Aorta (tissue), 5 donors: ENCODE results near the gene IPO9. TPM values are rescaled to one million over a fixed set of nuclear protein-coding genes. Genes with fewer than 3 reads are reported as not detected.
A peak's percentile ranks its signal among the peaks of the same experiment; 100 is the strongest.

Source experiments
- ATAC-seq: fragments of 200-7000 bp; cut with Tn5 transposase; one replicate; pipeline ENCODE4 v1.9.1; 2022; ENCODE audit warnings: moderate library complexity; ENCODE audit not compliant: low FRiP score
- DNase-seq, 2 donors: peaks; one replicate each; pipeline ENCODE4 v3.0.0-alpha.2; 2020
- H3K27ac ChIP-seq, 2 donors: one replicate each; pipeline ENCODE4 v1.5.1; 2013; ENCODE audit warnings: low read length in 2 of 2, mild to moderate bottlenecking in 2 of 2, moderate library complexity in 2 of 2, control low read depth in 1 of 2, inconsistent platforms in 1 of 2, low read depth in 1 of 2
- H3K27me3 ChIP-seq, 2 donors: one replicate each; pipeline ENCODE4 v1.6.1; 2013; ENCODE audit warnings: control low read depth in 1 of 2, low read length in 1 of 2, mild to moderate bottlenecking in 1 of 2, moderate library complexity in 1 of 2; ENCODE audit not compliant: insufficient read depth in 2 of 2, control insufficient read depth in 1 of 2
- H3K36me3 ChIP-seq, 2 donors: one replicate each; pipeline ENCODE4 v1.6.1; 2013; ENCODE audit warnings: control low read depth in 1 of 2, low read length in 1 of 2, mild to moderate bottlenecking in 1 of 2; ENCODE audit not compliant: insufficient read depth in 2 of 2, control insufficient read depth in 1 of 2
- H3K4me1 ChIP-seq, 2 donors: one replicate each; pipeline ENCODE4 v1.6.1; 2013; ENCODE audit warnings: low read length in 2 of 2, control low read depth in 1 of 2, mild to moderate bottlenecking in 1 of 2, moderate library complexity in 1 of 2; ENCODE audit not compliant: insufficient read depth in 2 of 2, control insufficient read depth in 1 of 2
- H3K4me3 ChIP-seq, 2 donors: one replicate each; pipeline ENCODE4 v1.5.1; 2013; ENCODE audit warnings: low read length in 2 of 2, control low read depth in 1 of 2, mild to moderate bottlenecking in 1 of 2
- H3K9me3 ChIP-seq: one replicate; pipeline ENCODE4 v1.6.1; 2013; ENCODE audit warnings: mild to moderate bottlenecking, low read length; ENCODE audit not compliant: control insufficient read depth
- WGBS, 2 donors: extraction: QIAGEN DNeasy Blood & Tissue Kit; methylation state at CpG; one replicate each; pipeline ENCODE4 v1.1.7; 2013; 5-methylcytosine and 5-hydroxymethylcytosine counted together
- intact Hi-C, 2 donors: fragments of 100-400 bp; cut with DNase I; formaldehyde crosslinking; loops; one replicate each; pipeline versions ENCODE4 v1.14.2 to v1.15.0; 2022
- polyA plus RNA-seq, 2 donors: library from polyadenylated mRNA; stranded (reverse); fragments of 200-250 nt; gene quantifications; one replicate each; pipeline ENCODE4 v1.2.3, GENCODE V29; 2013
- total RNA-seq, 2 donors: library from RNA; stranded (reverse); fragmentation: NEBNext Ultra II Directional; extraction: Animal tissue kit (Norgen Biotek cat#: 25700); gene quantifications; one replicate each; pipeline ENCODE4 v1.2.1, GENCODE V29; 2021
- donor health status: healthy with polysubstance abuse.
- donor health status: Bipolar disorder and iron deficiency.
- donor health status: DM: no; HTN: no; CAD: no.
- donor health status: DM: no; HTN: no; CAD: no.
- donor health status: DM: yes; HTN: yes; CAD: no.

The IPO9 gene
- total and polyA plus RNA-seq, 4 donors, result 12.0 to 45.0 (median 32.1) TPM

GRCh38 chr1:201786824-201787223 is 42.1 kb upstream of the IPO9 start:
- Histone ChIP-seq H3K4me3 (no peak overlapping the region), H3K4me1 (peaks cover 2 to 7% of the 10 kb centered on the region in 2 donors), H3K27ac (peak overlapping the region; percentile 10 to 46), H3K36me3 (peaks cover 5 to 9% of the 10 kb centered on the region in 2 donors), H3K9me3 (no peaks in the 10 kb centered on the region), H3K27me3 (no peaks in the 10 kb centered on the region)
- 1 to 10% methylated on average over 5 of the region's 5 CpGs for WGBS, 2 donors
- intact Hi-C loops, result no loop called here
- ATAC-seq (peak; percentile 58), DNase-seq (peak; percentile 77 to 78)

- intact Hi-C loops, result no loop called here
- Histone ChIP-seq H3K4me1 (peaks cover 6 to 7% of the 10 kb centered on the region in 2 donors), H3K27ac (peak overlapping the region; percentile 36 to 62), H3K36me3 (peaks cover 0 to 5% of the 10 kb centered on the region in 2 donors), H3K27me3 (no peaks in the 10 kb centered on the region), H3K9me3 (no peaks in the 10 kb centered on the region), H3K4me3 (no peak overlapping the region)
- ATAC-seq (no peak), DNase-seq (no peak)
- WGBS, 2 donors, result 94% methylated on average over 18 of the region's 18 CpGs
Measured at GRCh38 chr1:201788296-201788695, 40.7 kb upstream of the IPO9 start.

GRCh38 chr1:201789245-201789644 is 39.7 kb upstream of the IPO9 start:
- Histone ChIP-seq H3K27ac (peak overlapping the region; percentile 34 to 55), H3K36me3 (peaks cover 4 to 5% of the 10 kb centered on the region in 2 donors), H3K4me3 (no peak overlapping the region), H3K4me1 (peaks cover 6 to 7% of the 10 kb centered on the region in 2 donors), H3K27me3 (no peaks in the 10 kb centered on the region), H3K9me3 (no peaks in the 10 kb centered on the region)
- no peak for ATAC-seq
- 90 to 93% methylated on average over 5 of the region's 5 CpGs for WGBS, 2 donors
- intact Hi-C loops, result no loop called here
- no peak for DNase-seq

DNA sequence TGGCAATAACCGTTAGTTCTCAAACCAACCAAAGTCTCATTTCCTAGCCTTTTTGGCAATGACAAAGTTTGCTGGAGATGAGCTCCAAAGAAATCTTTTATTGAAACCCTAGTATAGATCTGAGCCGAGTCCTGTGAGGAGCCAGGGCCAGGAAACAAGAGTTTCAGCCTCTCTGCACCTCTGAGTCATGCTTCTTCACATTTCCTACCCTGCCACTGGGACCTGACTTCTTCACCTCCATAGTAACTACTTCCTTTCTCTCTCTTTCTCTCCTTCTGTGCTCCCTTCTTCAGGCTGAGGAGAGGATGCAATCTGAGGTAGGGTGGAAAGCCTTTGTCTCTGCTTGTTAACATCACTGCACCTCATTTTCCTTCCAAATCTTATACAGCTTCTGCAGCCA is 38.7 kb upstream of the IPO9 start:
- H3K36me3 ChIP-seq, result peaks cover 5 to 7% of the 10 kb centered on the region in 2 donors
- H3K9me3 ChIP-seq, result no peaks in the 10 kb centered on the region
- 2 to 7% methylated on average over 2 of the region's 2 CpGs for WGBS, 2 donors
- H3K27ac ChIP-seq, result peak overlapping the region in 1 of 2 donors; percentile 73
- H3K4me3 ChIP-seq, result no peak overlapping the region
- H3K27me3 ChIP-seq, result no peaks in the 10 kb centered on the region
- H3K4me1 ChIP-seq, result peaks cover 6 to 7% of the 10 kb centered on the region in 2 donors
- intact Hi-C loops, result loop anchor here (5.0 kb wide), 3 partner anchors 38 to 258 kb away; no protein-coding TSS in a partner anchor
- ATAC-seq (peak; percentile 62), DNase-seq (peak in 1 of 2 donors; percentile 58)

DNA sequence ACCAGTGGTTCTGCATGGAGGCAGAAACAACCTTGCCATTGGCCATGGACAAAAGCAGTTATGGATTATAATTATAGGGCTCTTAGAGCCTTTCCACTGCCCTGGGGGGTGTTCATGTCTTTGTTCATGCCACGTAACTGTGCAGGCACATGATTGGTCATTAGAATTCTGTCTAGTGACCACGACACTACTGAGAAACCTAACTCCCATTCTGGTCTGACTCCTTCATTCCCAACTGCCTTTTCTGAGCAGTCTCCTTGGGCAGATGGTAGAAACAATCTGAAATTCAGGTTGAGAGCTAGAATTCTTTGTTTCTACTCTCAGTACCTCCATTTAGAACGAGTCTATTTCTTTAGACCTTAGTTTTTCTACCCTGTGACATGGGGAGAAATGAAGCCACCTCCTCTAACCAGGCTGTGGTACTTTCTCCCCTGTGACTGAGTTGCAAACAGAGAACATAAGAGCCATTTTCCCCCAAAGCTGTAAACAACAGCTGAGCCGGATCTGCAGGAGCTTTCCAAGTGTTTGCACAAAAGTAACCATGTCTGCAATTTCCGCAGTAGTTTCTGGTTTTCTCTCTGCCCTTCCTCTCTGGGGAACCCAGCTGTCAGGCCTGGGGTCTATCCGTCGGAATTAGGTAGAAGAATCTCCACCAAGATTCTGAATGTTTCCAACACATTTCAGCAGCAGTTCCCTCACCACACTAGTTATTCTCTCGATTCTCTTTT is 37.7 kb upstream of the IPO9 start:
- peaks cover 5 to 9% of the 10 kb centered on the region in 2 donors for H3K36me3 ChIP-seq
- peaks cover 6 to 7% of the 10 kb centered on the region in 2 donors for H3K4me1 ChIP-seq
- DNase-seq (no peak), ATAC-seq (no peak)
- H3K27ac ChIP-seq, result peak overlapping the region; percentile 73 to 79
- intact Hi-C loops, result loop anchor here (5.0 kb wide), 3 partner anchors 39 to 259 kb away; no protein-coding TSS in a partner anchor
- no peak overlapping the region for H3K4me3 ChIP-seq
- 19 to 23% methylated on average over 8 of the region's 8 CpGs for WGBS, 2 donors
- H3K9me3 ChIP-seq, result no peaks in the 10 kb centered on the region
- H3K27me3 ChIP-seq, result no peaks in the 10 kb centered on the region

DNA sequence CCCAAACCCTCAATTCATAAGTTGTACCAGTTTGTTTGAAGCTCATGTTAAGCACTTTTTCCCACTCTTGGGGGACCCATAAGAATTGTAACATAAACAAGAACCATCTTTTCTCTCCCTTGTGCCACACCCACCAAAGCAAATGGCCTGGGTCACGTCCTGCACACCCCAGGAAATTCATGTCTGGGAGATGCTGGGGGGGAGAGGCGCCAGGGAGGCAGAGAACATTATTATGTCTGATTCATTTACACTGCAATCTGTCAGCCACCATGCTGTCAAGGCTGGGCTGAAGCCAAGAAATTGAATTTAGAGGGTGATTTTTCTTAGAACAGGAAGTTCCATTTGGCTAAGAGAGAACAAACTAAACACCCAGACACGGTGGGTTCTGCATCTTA is 37.2 kb upstream of the IPO9 start:
- intact Hi-C loops, result loop anchor here (1.0 to 5.0 kb wide), 5 partner anchors 39 to 259 kb away; no protein-coding TSS in a partner anchor
- peaks cover 5 to 9% of the 10 kb centered on the region in 2 donors for H3K36me3 ChIP-seq
- DNase-seq (peak in 1 of 2 donors; percentile 85), ATAC-seq (peak; percentile 40)
- H3K27me3 ChIP-seq, result no peaks in the 10 kb centered on the region
- H3K4me1 ChIP-seq, result peaks cover 6 to 7% of the 10 kb centered on the region in 2 donors
- H3K27ac ChIP-seq, result peak overlapping the region; percentile 73 to 79
- H3K9me3 ChIP-seq, result no peaks in the 10 kb centered on the region
- 1 to 4% methylated on average over 3 of the region's 3 CpGs for WGBS, 2 donors
- no peak overlapping the region for H3K4me3 ChIP-seq

GRCh38 chr1:201792534-201793305 is 36.2 kb upstream of the IPO9 start:
- intact Hi-C loops, result loop anchor here (1.0 to 5.0 kb wide), 6 partner anchors 40 to 260 kb away; no protein-coding TSS in a partner anchor
- H3K4me3 ChIP-seq, result no peak overlapping the region
- 42 to 45% methylated on average over 9 of the region's 9 CpGs for WGBS, 2 donors
- no peaks in the 10 kb centered on the region for H3K9me3 ChIP-seq
- DNase-seq (peak; percentile 78 to 81), ATAC-seq (peak; percentile 92)
- peak overlapping the region in 1 of 2 donors; percentile 73 for H3K27ac ChIP-seq
- H3K27me3 ChIP-seq, result no peaks in the 10 kb centered on the region
- H3K4me1 ChIP-seq, result peaks cover 4 to 6% of the 10 kb centered on the region in 2 donors
- H3K36me3 ChIP-seq, result peaks cover 3 to 9% of the 10 kb centered on the region in 2 donors

GRCh38 chr1:201793306-201793925 is 35.5 kb upstream of the IPO9 start:
- Histone ChIP-seq H3K36me3 (peaks cover 2 to 9% of the 10 kb centered on the region in 2 donors), H3K4me3 (no peak overlapping the region), H3K27me3 (no peaks in the 10 kb centered on the region), H3K4me1 (peaks cover 4 to 6% of the 10 kb centered on the region in 2 donors), H3K9me3 (no peaks in the 10 kb centered on the region), H3K27ac (no peak overlapping the region)
- WGBS, 2 donors, result 63 to 65% methylated on average over 11 of the region's 11 CpGs
- intact Hi-C loops, result loop anchor here (1.0 to 5.0 kb wide), 5 partner anchors 41 to 261 kb away; no protein-coding TSS in a partner anchor
- no peak for ATAC-seq
- no peak for DNase-seq
